Activated T-cell treated with anti-CD3 and anti-CD28 coated beads, Interleukin-2, amount 50 U/mL, for 24 hours (primary cell): Measurements from ENCODE around the gene SMG6.
A peak's percentile ranks its signal among the peaks of the same experiment; 100 is the strongest.
"Not testable (repeated sequence)": the region's sequence is repeated elsewhere in the genome, so short reads cannot be mapped to it uniquely, and the experiment has no call there.

Experiments used
- DNase-seq: peaks from one replicate; pipeline ENCODE4 v3.0.0-alpha.2; 2020
- H3K27ac Mint-ChIP-seq: 2 replicates; pipeline ENCODE4 v1.8.0; 2020; ENCODE audit warnings: mild to moderate bottlenecking, mixed read lengths
- H3K27me3 Mint-ChIP-seq: 2 replicates; pipeline ENCODE4 v1.8.0; 2020; ENCODE audit warnings: mixed read lengths
- H3K36me3 Mint-ChIP-seq: 2 replicates; pipeline ENCODE4 v1.8.0; 2020; ENCODE audit warnings: low read depth, mixed read lengths
- H3K4me1 Mint-ChIP-seq: 2 replicates; pipeline ENCODE4 v1.8.0; 2020; ENCODE audit warnings: low read depth, mixed read lengths
- H3K4me3 Mint-ChIP-seq: 2 replicates; pipeline ENCODE4 v1.8.0; 2020; ENCODE audit warnings: mild to moderate bottlenecking, moderate library complexity, mixed read lengths
- H3K9me3 Mint-ChIP-seq: 2 replicates; pipeline ENCODE4 v1.8.0; 2020; ENCODE audit warnings: mixed read lengths

SMG6 gene

GRCh38 chr17:2262135-2262587 lies 41.4 kb downstream of the SMG6 start:
- no peaks in the 10 kb centered on the region for H3K27me3 Mint-ChIP-seq
- peaks cover 75% of the 10 kb centered on the region for H3K36me3 Mint-ChIP-seq
- peak overlapping the region; percentile 76 for H3K4me3 Mint-ChIP-seq
- H3K27ac Mint-ChIP-seq = peak overlapping the region; percentile 99
- peaks cover 2% of the 10 kb centered on the region for H3K9me3 Mint-ChIP-seq
- no peak for DNase-seq
- H3K4me1 Mint-ChIP-seq = peaks cover 94% of the 10 kb centered on the region

GRCh38 chr17:2259769-2260536 lies 43.6 kb downstream of the SMG6 start:
- H3K27ac Mint-ChIP-seq = peak overlapping the region; percentile 99
- H3K36me3 Mint-ChIP-seq = peaks cover 75% of the 10 kb centered on the region
- H3K4me1 Mint-ChIP-seq = peaks cover 80% of the 10 kb centered on the region
- H3K9me3 Mint-ChIP-seq = peaks cover 2% of the 10 kb centered on the region
- DNase-seq = peak; percentile 77
- no peaks in the 10 kb centered on the region for H3K27me3 Mint-ChIP-seq
- H3K4me3 Mint-ChIP-seq = peak overlapping the region; percentile 68

- H3K9me3 Mint-ChIP-seq, H3K27me3 Mint-ChIP-seq, DNase-seq: not testable (repeated sequence)
- Mint-ChIP-seq H3K4me3 (peak overlapping the region; percentile 68), H3K4me1 (peaks cover 80% of the 10 kb centered on the region), H3K36me3 (peaks cover 75% of the 10 kb centered on the region), H3K27ac (peak overlapping the region; percentile 99)
Measured at GRCh38 chr17:2258830-2259229, 44.8 kb downstream of the SMG6 start.

GRCh38 chr17:2253768-2254406 lies 49.7 kb downstream of the SMG6 start:
- peaks cover 3% of the 10 kb centered on the region for H3K9me3 Mint-ChIP-seq
- H3K27me3 Mint-ChIP-seq = no peaks in the 10 kb centered on the region
- DNase-seq = peak; percentile 58
- peaks cover 74% of the 10 kb centered on the region for H3K4me1 Mint-ChIP-seq
- H3K36me3 Mint-ChIP-seq = peaks cover 80% of the 10 kb centered on the region
- peak overlapping the region; percentile 96 for H3K27ac Mint-ChIP-seq
- H3K4me3 Mint-ChIP-seq = peak overlapping the region; percentile 58

- peaks cover 3% of the 10 kb centered on the region for H3K9me3 Mint-ChIP-seq
- peak overlapping the region; percentile 58 for H3K4me3 Mint-ChIP-seq
- peaks cover 80% of the 10 kb centered on the region for H3K36me3 Mint-ChIP-seq
- no peaks in the 10 kb centered on the region for H3K27me3 Mint-ChIP-seq
- DNase-seq = no peak
- peak overlapping the region; percentile 96 for H3K27ac Mint-ChIP-seq
- peaks cover 72% of the 10 kb centered on the region for H3K4me1 Mint-ChIP-seq
Measured at GRCh38 chr17:2253362-2253761, 50.2 kb downstream of the SMG6 start.

GRCh38 chr17:2251098-2251497 lies 52.5 kb downstream of the SMG6 start:
- no peak for DNase-seq
- H3K27ac Mint-ChIP-seq = peak overlapping the region; percentile 77
- H3K27me3 Mint-ChIP-seq = no peaks in the 10 kb centered on the region
- peaks cover 70% of the 10 kb centered on the region for H3K4me1 Mint-ChIP-seq
- no peak overlapping the region for H3K4me3 Mint-ChIP-seq
- peaks cover 3% of the 10 kb centered on the region for H3K9me3 Mint-ChIP-seq
- H3K36me3 Mint-ChIP-seq = peaks cover 79% of the 10 kb centered on the region

GRCh38 chr17:2250140-2251095 lies 53.2 kb downstream of the SMG6 start:
- Mint-ChIP-seq H3K9me3 (peaks cover 3% of the 10 kb centered on the region), H3K27ac (peak overlapping the region; percentile 77), H3K27me3 (no peaks in the 10 kb centered on the region), H3K4me3 (peak overlapping the region; percentile 8), H3K4me1 (peaks cover 69% of the 10 kb centered on the region), H3K36me3 (peaks cover 76% of the 10 kb centered on the region)
- no peak for DNase-seq

GRCh38 chr17:2247005-2247404 lies 56.6 kb downstream of the SMG6 start:
- no peaks in the 10 kb centered on the region for H3K27me3 Mint-ChIP-seq
- H3K36me3 Mint-ChIP-seq = peaks cover 69% of the 10 kb centered on the region
- peak overlapping the region; percentile 47 for H3K27ac Mint-ChIP-seq
- peaks cover 60% of the 10 kb centered on the region for H3K4me1 Mint-ChIP-seq
- no peak overlapping the region for H3K4me3 Mint-ChIP-seq
- DNase-seq = no peak
- no peaks in the 10 kb centered on the region for H3K9me3 Mint-ChIP-seq

GRCh38 chr17:2244545-2245525 lies 58.8 kb downstream of the SMG6 start:
- Mint-ChIP-seq H3K27ac (peak overlapping the region; percentile 74), H3K4me3 (no peak overlapping the region)
- DNase-seq = peak; percentile 89

GRCh38 chr17:2243953-2244352 lies 59.6 kb downstream of the SMG6 start:
- Mint-ChIP-seq H3K4me1 (peaks cover 55% of the 10 kb centered on the region), H3K9me3 (no peaks in the 10 kb centered on the region), H3K4me3 (no peak overlapping the region), H3K27me3 (no peaks in the 10 kb centered on the region), H3K36me3 (peaks cover 63% of the 10 kb centered on the region), H3K27ac (peak overlapping the region; percentile 28)
- DNase-seq = no peak

More at GRCh38 chr17:2244545-2245525, 58.8 kb downstream of the SMG6 start:
- Mint-ChIP-seq H3K27me3 (no peaks in the 10 kb centered on the region), H3K4me1 (peaks cover 57% of the 10 kb centered on the region), H3K36me3 (peaks cover 71% of the 10 kb centered on the region), H3K9me3 (no peaks in the 10 kb centered on the region)

- peaks cover 63% of the 10 kb centered on the region for H3K36me3 Mint-ChIP-seq
- H3K4me1 Mint-ChIP-seq = peaks cover 52% of the 10 kb centered on the region
- H3K27me3 Mint-ChIP-seq = no peaks in the 10 kb centered on the region
- no peaks in the 10 kb centered on the region for H3K9me3 Mint-ChIP-seq
- no peak for DNase-seq
- no peak overlapping the region for H3K27ac Mint-ChIP-seq
- no peak overlapping the region for H3K4me3 Mint-ChIP-seq
Measured at GRCh38 chr17:2241823-2242222, 61.8 kb downstream of the SMG6 start.

GRCh38 chr17:2240541-2240940 lies 63.0 kb downstream of the SMG6 start:
- H3K27ac Mint-ChIP-seq = peak overlapping the region; percentile 92
- peaks cover 50% of the 10 kb centered on the region for H3K4me1 Mint-ChIP-seq
- H3K9me3 Mint-ChIP-seq = no peaks in the 10 kb centered on the region
- H3K27me3 Mint-ChIP-seq = no peaks in the 10 kb centered on the region
- no peak for DNase-seq
- no peak overlapping the region for H3K4me3 Mint-ChIP-seq
- H3K36me3 Mint-ChIP-seq = peaks cover 63% of the 10 kb centered on the region

GRCh38 chr17:2239882-2240430 lies 63.6 kb downstream of the SMG6 start:
- Mint-ChIP-seq H3K27me3 (no peaks in the 10 kb centered on the region), H3K4me3 (peak overlapping the region; percentile 29), H3K9me3 (no peaks in the 10 kb centered on the region), H3K4me1 (peaks cover 50% of the 10 kb centered on the region), H3K27ac (peak overlapping the region; percentile 92), H3K36me3 (peaks cover 69% of the 10 kb centered on the region)
- DNase-seq = peak; percentile 50
